NCI-H774 (cell line): ENCODE results near the gene CCM2L.

Source experiments
- DNase-seq: peaks from one replicate; lab custom pipeline; 2025; lab: John Stamatoyannopoulos, UW

Gene CCM2L

GRCh38 chr20:31996996-31997395, 13.2 kb upstream of the CCM2L start:
- DNase-seq = no peak

- DNase-seq = no peak
Observed at GRCh38 chr20:31998246-31998645, 12.0 kb upstream of the CCM2L start.

GRCh38 chr20:32003325-32003724, 6.9 kb upstream of the CCM2L start:
- no peak for DNase-seq

- no peak for DNase-seq
Observed at GRCh38 chr20:32004963-32005362, 5.3 kb upstream of the CCM2L start.

GRCh38 chr20:32006053-32006452, 4.2 kb upstream of the CCM2L start:
- DNase-seq = no peak

GRCh38 chr20:32006841-32007786, 3.1 kb upstream of the CCM2L start:
- DNase-seq = no peak

- DNase-seq = no peak
Observed at GRCh38 chr20:32007787-32008616, 2.2 kb upstream of the CCM2L start.

DNA sequence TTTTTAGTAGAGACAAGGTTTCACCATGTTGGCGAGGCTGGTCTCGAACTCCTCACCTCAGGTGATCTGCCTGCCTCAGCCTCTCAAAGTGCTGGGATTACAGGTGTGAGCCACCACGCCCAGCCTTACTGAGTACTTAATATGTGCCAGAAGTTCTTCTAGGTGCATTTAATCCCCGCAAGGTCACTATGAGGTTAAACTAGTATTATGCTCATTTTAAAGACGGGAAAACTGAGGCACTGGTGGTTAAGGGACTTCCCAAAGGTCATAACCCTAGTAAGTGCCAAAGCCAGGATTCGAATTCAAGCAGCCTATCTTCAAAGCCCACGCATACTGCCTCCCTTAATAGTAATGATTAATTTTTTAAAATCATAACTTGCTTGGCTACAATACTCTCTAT, 674 bp upstream of the CCM2L start:
- no peak for DNase-seq

- no peak for DNase-seq
Observed at GRCh38 chr20:32010666-32011065, 428 bp downstream of the CCM2L start.

DNA sequence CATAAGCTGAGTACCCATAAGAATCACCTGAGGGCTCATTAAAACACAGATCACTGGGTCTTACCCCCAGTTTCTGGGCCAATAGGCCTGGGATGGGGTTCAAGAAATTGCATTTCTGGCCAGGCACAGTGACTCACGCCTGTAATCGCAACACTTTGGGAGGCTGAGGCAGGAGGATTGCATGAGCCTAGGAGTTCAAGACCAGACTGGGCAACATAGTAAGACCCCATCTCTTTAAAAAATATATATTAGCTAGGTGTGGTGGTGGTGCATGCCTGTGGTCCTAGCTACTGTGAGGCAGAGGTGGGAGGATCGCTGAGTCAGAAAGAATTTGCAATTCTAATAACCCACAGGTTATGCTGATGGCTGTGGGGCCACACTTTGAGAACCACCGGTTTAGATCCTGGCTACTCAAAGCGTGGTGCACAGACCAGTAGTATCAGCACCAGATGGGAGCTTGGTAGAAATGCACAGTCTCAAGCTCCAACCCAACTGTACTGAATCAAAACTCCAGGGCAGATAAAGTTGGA, 2.0 kb downstream of the CCM2L start:
- DNase-seq = no peak

DNA sequence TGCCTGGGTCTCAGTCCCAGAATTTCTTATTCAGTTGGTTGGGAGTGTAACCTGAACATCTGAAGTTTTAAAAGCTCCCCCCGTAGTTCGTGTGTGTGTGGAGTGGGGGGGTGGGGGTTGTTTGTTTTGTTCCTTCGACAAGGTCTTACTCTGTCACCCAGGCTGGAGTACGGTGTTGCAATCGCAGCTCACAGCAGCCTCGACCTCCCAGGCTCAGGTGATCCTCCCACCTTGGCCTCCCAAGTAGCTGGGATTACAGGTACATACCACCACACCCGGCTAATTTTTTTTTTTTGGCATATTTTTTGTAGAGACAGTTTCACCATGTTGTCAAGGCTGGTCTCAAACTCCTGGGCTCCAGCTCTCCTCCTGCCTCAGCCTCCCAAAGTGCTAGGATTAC, 3.1 kb downstream of the CCM2L start:
- no peak for DNase-seq

DNA sequence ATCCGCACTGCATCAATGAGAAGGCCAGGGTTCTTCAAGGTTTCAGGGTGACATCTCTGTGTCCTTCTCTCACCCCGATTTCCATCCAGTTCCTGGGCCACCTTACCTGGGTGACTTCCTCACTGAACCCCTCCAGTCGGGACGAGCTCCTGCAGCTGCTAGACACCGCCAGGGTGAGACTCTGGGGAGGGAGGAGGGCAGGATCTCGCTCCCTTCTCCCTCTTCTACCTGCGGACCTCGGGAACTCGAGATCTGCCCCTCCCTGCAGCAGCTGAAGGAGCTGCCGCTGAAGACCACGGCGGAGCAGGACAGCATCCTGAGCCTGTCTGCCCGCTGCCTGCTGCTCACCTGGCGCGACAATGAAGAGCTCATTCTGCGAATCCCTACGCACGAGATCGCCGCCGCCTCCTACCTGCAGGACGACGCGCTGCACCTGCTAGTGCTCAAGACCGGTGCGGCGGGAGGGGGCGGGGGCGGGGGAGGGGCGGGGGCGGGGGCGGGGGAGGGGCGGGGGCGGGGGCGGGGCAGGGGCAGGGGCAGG, 7.5 kb downstream of the CCM2L start:
- peak; percentile 85 for DNase-seq

GRCh38 chr20:32018269-32019155, 8.3 kb downstream of the CCM2L start:
- peak; percentile 84 for DNase-seq

DNA sequence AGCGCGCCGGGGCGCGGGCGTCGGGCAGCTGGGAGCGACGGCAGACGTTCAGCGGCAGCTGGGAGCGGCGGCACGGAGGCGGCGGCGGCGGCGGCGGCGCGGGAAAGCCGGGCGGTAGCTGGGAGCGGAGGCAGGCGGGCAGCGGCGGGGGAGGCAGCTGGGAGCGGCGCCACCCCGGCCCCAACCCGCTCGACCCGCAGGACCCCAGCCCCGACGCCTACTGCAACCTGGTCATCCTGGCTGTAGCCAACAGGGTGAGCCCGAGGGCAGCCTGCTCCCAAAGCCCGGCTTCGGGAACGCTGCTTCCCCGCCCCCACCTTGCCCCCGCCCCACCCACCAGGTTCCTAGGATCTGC, 8.9 kb downstream of the CCM2L start:
- DNase-seq = peak; percentile 54

- no peak for DNase-seq
Observed at GRCh38 chr20:32019563-32020463, 9.6 kb downstream of the CCM2L start.

DNA sequence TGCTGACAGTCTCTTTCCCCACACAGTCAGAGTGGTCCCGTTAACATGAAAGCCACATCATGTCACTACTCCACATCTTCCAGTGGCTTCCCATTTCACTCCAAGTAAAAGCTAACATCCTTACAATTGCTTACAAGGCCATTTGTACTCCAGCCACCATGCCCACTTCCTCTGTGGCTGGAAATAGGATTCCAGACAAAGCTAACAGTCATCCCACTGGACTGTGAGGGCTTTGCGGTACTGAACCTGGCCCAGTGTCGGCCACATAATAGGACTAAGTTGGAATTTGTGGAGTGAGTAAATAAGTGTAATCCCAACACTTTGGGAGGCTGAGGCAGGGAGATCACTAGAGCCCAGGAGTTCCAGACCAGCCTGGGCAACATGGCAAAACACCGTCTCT, 10.9 kb downstream of the CCM2L start:
- no peak for DNase-seq

DNA sequence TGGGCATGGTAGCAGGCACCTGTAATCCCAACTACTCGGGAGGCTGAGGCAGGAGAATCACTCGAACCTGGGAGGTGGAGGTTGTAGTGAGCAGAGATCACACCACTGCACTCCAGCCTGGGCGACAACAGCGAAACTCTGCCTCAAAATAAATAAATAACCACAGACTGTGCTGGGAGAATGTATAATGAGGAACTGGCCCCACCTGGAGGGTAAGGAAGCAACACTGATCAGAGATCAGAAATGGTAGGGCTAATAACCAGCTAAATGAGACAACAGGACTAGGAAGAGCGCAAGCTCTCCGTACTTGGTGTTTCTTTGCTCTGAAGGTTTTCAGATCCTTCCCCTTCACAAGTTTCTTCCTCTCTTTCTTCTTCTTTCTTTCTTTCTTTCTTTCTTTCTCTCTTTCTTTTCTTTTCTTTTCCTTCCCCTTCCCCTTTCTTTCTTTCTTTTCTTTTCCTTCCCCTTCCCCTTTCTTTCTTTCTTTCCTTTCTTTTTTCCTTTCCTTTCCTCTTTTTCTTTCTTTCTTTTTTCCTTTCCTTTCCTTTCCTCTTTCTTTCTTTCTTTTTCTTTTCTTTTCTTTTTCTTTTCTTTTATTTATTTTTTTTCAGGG, 14.6 kb downstream of the CCM2L start:
- DNase-seq = no peak

DNA sequence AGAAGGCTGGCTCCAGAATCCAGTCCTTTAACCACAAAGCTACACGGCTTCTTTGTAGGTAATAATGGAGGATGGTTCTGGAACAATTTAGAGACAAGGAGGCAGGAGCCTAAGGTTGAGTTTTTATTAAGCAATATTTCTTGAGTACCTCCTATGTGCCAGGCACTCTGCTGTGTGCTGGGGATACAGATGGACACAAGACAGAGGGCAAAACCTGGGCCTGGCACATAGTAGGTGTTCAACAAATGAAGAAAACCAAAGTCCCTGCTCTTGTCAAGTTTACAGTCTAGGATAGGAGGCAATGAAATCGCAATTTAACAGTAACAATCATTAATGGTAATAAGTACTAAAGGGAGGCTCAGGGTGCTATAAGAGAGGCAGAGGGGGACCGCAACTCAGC, 17.4 kb downstream of the CCM2L start:
- no peak for DNase-seq

GRCh38 chr20:32028647-32029372, 18.6 kb downstream of the CCM2L start:
- no peak for DNase-seq
